IMR-90 (cell line): ENCODE data around the gene GORASP1. TPM values are rescaled to one million over a fixed set of nuclear protein-coding genes. Genes with fewer than 3 reads are reported as not detected.

Source experiments
- ATAC-seq: fragments of 200-7000 bp; cut with Tn5 transposase; 2 replicates; pipeline ENCODE4 v1.9.1; 2020; ENCODE audit warnings: low read depth, mild to moderate bottlenecking, moderate library complexity
- BruUV-seq: library from RNA; stranded (reverse); fragments of 400-500 nt; replicated peaks from 2 replicates; lab custom pipeline; 2021; lab: Mats Ljungman, UMichigan
- CTCF ChIA-PET: fragments of 300-600 bp; formaldehyde crosslinking; extraction: SDS; loops from one replicate; lab custom pipeline; 2021; ENCODE audit warnings: antibody characterized with exemption; lab: Yijun Ruan, JAX
- POLR2A ChIA-PET: fragments of 300-600 bp; sonication (Branson Sonifier 250); formaldehyde crosslinking; loops from one replicate; lab custom pipeline; 2022; ENCODE audit warnings: antibody characterized with exemption; ENCODE audit not compliant: unreplicated experiment; lab: Charles Lee
- DNase-seq: peaks from one replicate; pipeline ENCODE4 v3.0.0; 2013
- H2AFZ ChIP-seq: replicated peaks from 2 replicates; pipeline ENCODE3; 2013; ENCODE audit warnings: low read length, mild to moderate bottlenecking; ENCODE audit not compliant: poor library complexity
- H2AK5ac ChIP-seq: 2 replicates; pipeline ENCODE4 v1.6.1; 2013; ENCODE audit warnings: low read depth, low read length, inconsistent platforms
- H2AK9ac ChIP-seq: replicated peaks from 2 replicates; pipeline ENCODE3; 2013; ENCODE audit warnings: mild to moderate bottlenecking, low read depth, low read length, moderate library complexity; ENCODE audit not compliant: poor library complexity
- H2BK120ac ChIP-seq: 2 replicates; pipeline ENCODE4 v1.6.1; 2013; ENCODE audit warnings: low read depth, low read length, inconsistent platforms
- H2BK15ac ChIP-seq: 3 replicates; pipeline ENCODE4 v1.6.1; 2013; ENCODE audit warnings: low read depth, low read length, inconsistent platforms
- H2BK20ac ChIP-seq: 2 replicates; pipeline ENCODE4 v1.6.1; 2013; ENCODE audit warnings: low read depth, mild to moderate bottlenecking, inconsistent platforms, low read length, moderate library complexity
- H2BK5ac ChIP-seq: 2 replicates; pipeline ENCODE4 v1.6.1; 2013; ENCODE audit warnings: mild to moderate bottlenecking, low read depth, low read length, inconsistent platforms; ENCODE audit not compliant: poor library complexity, severe bottlenecking
- H3K14ac ChIP-seq: replicated peaks from 2 replicates; pipeline ENCODE4 v1.6.1; 2013; ENCODE audit warnings: low read depth, low read length, inconsistent platforms
- H3K18ac ChIP-seq: 2 replicates; pipeline ENCODE4 v1.6.1; 2013; ENCODE audit warnings: low read depth, low read length, control low read depth
- H3K23ac ChIP-seq: 2 replicates; pipeline ENCODE4 v1.6.1; 2013; ENCODE audit warnings: low read depth, low read length, inconsistent platforms
- H3K27ac ChIP-seq: 2 replicates; pipeline ENCODE4 v1.5.1; 2013; ENCODE audit warnings: mild to moderate bottlenecking, control low read depth, low read length; ENCODE audit not compliant: insufficient read depth
- H3K27me3 ChIP-seq: 2 replicates; pipeline ENCODE4 v1.6.1; 2013; ENCODE audit warnings: low read length; ENCODE audit not compliant: control insufficient read depth, insufficient read depth
- H3K36me3 ChIP-seq: 2 replicates; pipeline ENCODE4 v1.6.1; 2013; ENCODE audit warnings: low read length, mixed read lengths; ENCODE audit not compliant: control insufficient read depth, insufficient read depth
- H3K4ac ChIP-seq: 2 replicates; pipeline ENCODE4 v1.6.1; 2013; ENCODE audit warnings: low read depth, low read length, inconsistent platforms
- H3K4me1 ChIP-seq: 2 replicates; pipeline ENCODE4 v1.6.1; 2013; ENCODE audit warnings: low read length, mixed read lengths; ENCODE audit not compliant: control insufficient read depth, insufficient read depth
- H3K4me2 ChIP-seq: 2 replicates; pipeline ENCODE4 v1.6.1; 2013; ENCODE audit warnings: low read depth, mild to moderate bottlenecking, control low read depth, low read length, moderate library complexity
- H3K4me3 ChIP-seq: 2 replicates; pipeline ENCODE4 v1.5.1; 2013; ENCODE audit warnings: low read depth, mild to moderate bottlenecking, control low read depth, low read length, moderate library complexity; ENCODE audit not compliant: insufficient read depth
- H3K56ac ChIP-seq: 2 replicates; pipeline ENCODE4 v1.6.1; 2013; ENCODE audit warnings: low read length, inconsistent platforms; ENCODE audit not compliant: insufficient read depth; ENCODE audit errors: extremely low read depth
- H3K79me1 ChIP-seq, 2 experiments: 2 replicates each; pipeline ENCODE4 v1.6.1; 2013; ENCODE audit warnings: low read length in 2 of 2, inconsistent platforms in 1 of 2, low read depth in 1 of 2
- H3K9ac ChIP-seq: 2 replicates; pipeline ENCODE4 v1.6.1; 2013; ENCODE audit warnings: low read depth, low read length, control low read depth
- H3K9me1 ChIP-seq: 2 replicates; pipeline ENCODE4 v1.6.1; 2013; ENCODE audit warnings: low read length, inconsistent platforms; ENCODE audit not compliant: insufficient read depth
- H3K9me3 ChIP-seq: 2 replicates; pipeline ENCODE4 v1.6.1; 2013; ENCODE audit warnings: low read length; ENCODE audit not compliant: control insufficient read depth, insufficient read depth
- H4K20me1 ChIP-seq: 2 replicates; pipeline ENCODE4 v1.6.1; 2013; ENCODE audit warnings: low read length, inconsistent platforms; ENCODE audit not compliant: insufficient read depth
- H4K5ac ChIP-seq: 2 replicates; pipeline ENCODE4 v1.6.1; 2013; ENCODE audit warnings: mild to moderate bottlenecking, low read depth, low read length, control low read depth
- H4K8ac ChIP-seq, 2 experiments: 2 replicates each; pipeline ENCODE4 v1.6.1; 2013; ENCODE audit warnings: low read depth in 2 of 2, low read length in 2 of 2, control low read depth in 1 of 2, inconsistent platforms in 1 of 2
- H4K91ac ChIP-seq: 2 replicates; pipeline ENCODE4 v1.6.1; 2013; ENCODE audit warnings: low read depth, low read length, inconsistent platforms; ENCODE audit not compliant: insufficient read depth
- BHLHE40 ChIP-seq: fragments of 150-350 bp; IDR thresholded peaks from 2 replicates; pipeline ENCODE4 v1.6.1; 2016; ENCODE audit warnings: mild to moderate bottlenecking, low read depth, low read length
- CEBPB ChIP-seq: IDR thresholded peaks from 2 replicates; pipeline ENCODE4 v1.6.1; 2012; ENCODE audit warnings: low read depth, low read length, improper control_type of control experiment
- CHD1 ChIP-seq: IDR thresholded peaks from 2 replicates; pipeline ENCODE4 v1.6.1; 2012; ENCODE audit warnings: low read depth, low read length, improper control_type of control experiment
- FOS ChIP-seq: fragments of 150-350 bp; IDR thresholded peaks from 2 replicates; pipeline ENCODE4 v1.6.1; 2016; ENCODE audit warnings: low read depth, low read length
- MAFK ChIP-seq: IDR thresholded peaks from 2 replicates; pipeline ENCODE4 v1.6.1; 2012; ENCODE audit warnings: low read depth, low read length, improper control_type of control experiment
- MAZ ChIP-seq: IDR thresholded peaks from 2 replicates; pipeline ENCODE4 v1.6.1; 2012; ENCODE audit warnings: low read depth, mild to moderate bottlenecking, low read length, improper control_type of control experiment, moderate library complexity, borderline replicate concordance
- MXI1 ChIP-seq: IDR thresholded peaks from 2 replicates; pipeline ENCODE4 v1.6.1; 2012; ENCODE audit warnings: low read depth, mild to moderate bottlenecking, low read length, moderate library complexity, borderline replicate concordance
- NFE2L2 ChIP-seq: fragments of 150-350 bp; IDR thresholded peaks from 2 replicates; pipeline ENCODE4 v1.6.1; 2016; ENCODE audit warnings: low read depth, mild to moderate bottlenecking, low read length
- POLR2A ChIP-seq: IDR thresholded peaks from 2 replicates; pipeline ENCODE4 v1.6.1; 2012; ENCODE audit warnings: mild to moderate bottlenecking, low read depth, low read length
- RAD21 ChIP-seq: IDR thresholded peaks from 2 replicates; pipeline ENCODE4 v1.6.1; 2012; ENCODE audit warnings: low read length, improper control_type of control experiment
- RCOR1 ChIP-seq: IDR thresholded peaks from 2 replicates; pipeline ENCODE4 v1.6.1; 2012; ENCODE audit warnings: mild to moderate bottlenecking, low read length, improper control_type of control experiment; ENCODE audit not compliant: insufficient replicate concordance
- RFX5 ChIP-seq: IDR thresholded peaks from 2 replicates; pipeline ENCODE4 v1.8.0; 2012; ENCODE audit warnings: low read depth, mild to moderate bottlenecking, low read length, moderate library complexity
- SMC3 ChIP-seq: fragments of 150-350 bp; IDR thresholded peaks from 2 replicates; pipeline ENCODE4 v1.6.1; 2016; ENCODE audit warnings: low read depth, mild to moderate bottlenecking, antibody characterized with exemption, low read length, moderate library complexity
- WGBS, 2 experiments: methylation state at CpG; one replicate each; pipeline versions ENCODE4 v1.1.5 to v1.1.7; 2013; ENCODE audit warnings: missing lambda C conversion rate in 2 of 2; ENCODE audit not compliant: insufficient read length in 1 of 2; ENCODE audit errors: extremely low coverage in 2 of 2; 5-methylcytosine and 5-hydroxymethylcytosine counted together
- dilution Hi-C: fragments of 300-500 bp; cut with HindIII; formaldehyde crosslinking; loops from one replicate; pipeline ENCODE4 v1.14.3; 2018; ENCODE audit warnings: low sequenced_read_pairs; ENCODE audit not compliant: unreplicated experiment
- in situ Hi-C: fragments of 300-500 bp; cut with MboI; formaldehyde crosslinking; loops from 3 replicates; pipeline ENCODE4 v1.14.3; 2019; ENCODE audit warnings: low sequenced_read_pairs, inconsistent platforms, mixed read lengths
- intact Hi-C: fragments of 100-400 bp; cut with micrococcal nuclease; formaldehyde crosslinking; loops from 2 replicates; pipeline ENCODE4 v1.10.0; 2022
- polyA plus RNA-seq, 3 experiments: library from polyadenylated mRNA; depleted of rRNA; stranded (reverse); fragments of >200 nt; gene quantifications; 2 replicates each; pipeline ENCODE4 v1.2.3, GENCODE V29; 2012; ENCODE audit warnings: low replicate concordance in 1 of 3
- total RNA-seq: library from RNA; depleted of rRNA; stranded (reverse); fragments of >200 nt; gene quantifications from 2 replicates; pipeline ENCODE4 v1.2.3, GENCODE V29; 2012
- TF ChIP-seq, protein P1 (sequence below): conservative IDR thresholded peaks from 2 replicates; pipeline ENCODE4 v1.5.1; 2012; ENCODE audit warnings: mild to moderate bottlenecking, low read depth, low read length, improper control_type of control experiment
- TF ChIP-seq, protein P2 (sequence below): fragments of 150-350 bp; IDR thresholded peaks from 2 replicates; pipeline ENCODE4 v1.6.1; 2016; ENCODE audit warnings: low read depth, mild to moderate bottlenecking, low read length, moderate library complexity, borderline replicate concordance
- TF ChIP-seq, protein P3 (sequence below): fragments of 150-350 bp; IDR thresholded peaks from 2 replicates; pipeline ENCODE4 v1.6.1; 2017; ENCODE audit warnings: mild to moderate bottlenecking, antibody characterized with exemption, low read length, low read depth

GORASP1 gene
- total and polyA plus RNA-seq, 2 of the 4 experiments (the other 2 are of a cell fraction) = 35.0 to 56.6 TPM

DNA sequence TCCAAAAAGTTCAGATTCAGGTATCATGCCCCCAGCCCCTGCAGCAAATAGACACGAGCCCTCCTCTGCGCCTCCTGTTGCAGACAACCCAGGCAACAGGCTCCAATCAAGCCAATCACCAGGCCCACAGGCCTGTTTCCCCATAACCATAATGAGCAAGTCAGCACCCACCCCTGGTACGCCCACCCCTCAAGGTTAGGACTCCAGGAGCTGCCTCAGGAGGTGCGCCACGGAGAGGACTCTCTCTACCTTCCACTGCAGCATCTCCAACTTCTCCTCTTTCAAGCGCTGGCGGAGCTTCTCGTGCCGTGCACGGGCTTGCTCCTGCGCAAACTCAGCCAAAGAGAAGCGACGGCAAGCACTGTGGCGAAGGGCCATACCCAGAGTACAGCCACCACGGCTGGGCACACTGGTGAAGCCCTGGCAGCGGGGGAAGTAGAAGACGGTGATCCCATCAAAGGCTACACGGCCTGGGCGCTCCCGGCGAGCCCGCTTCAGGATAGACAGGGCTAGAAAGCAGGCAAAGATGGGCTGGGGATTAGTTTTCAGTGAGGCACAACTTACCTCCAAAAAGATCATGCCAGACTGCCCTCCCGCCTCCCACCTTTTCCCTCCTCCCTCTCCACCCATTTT, 37.4 kb upstream of the GORASP1 start:
- Histone ChIP-seq H3K4me3 (no peak overlapping the region), H3K9me3 (no peaks in the 10 kb centered on the region), H3K27ac (no peak overlapping the region), H2AK9ac (no peak overlapping the region), H3K36me3 (peaks cover 44% of the 10 kb centered on the region), H4K91ac (no peak overlapping the region), H2BK5ac (no peak overlapping the region), H2AFZ (no peak overlapping the region), H3K14ac (no peak overlapping the region), H2BK120ac (no peak overlapping the region), H4K5ac (no peak overlapping the region), H3K9ac (no peak overlapping the region), H4K8ac (no peak overlapping the region), H3K4ac (no peak overlapping the region), H2AK5ac (no peak overlapping the region), H3K27me3 (no peaks in the 10 kb centered on the region), H3K79me1 (peaks cover 12 to 91% of the 10 kb centered on the region in 2 experiments), H3K4me1 (peaks cover 51% of the 10 kb centered on the region), H3K4me2 (no peak overlapping the region), H3K56ac (no peak overlapping the region), H3K23ac (no peak overlapping the region), H3K18ac (no peak overlapping the region), H4K20me1 (peaks cover 97% of the 10 kb centered on the region), H3K9me1 (peaks cover 46% of the 10 kb centered on the region), H2BK20ac (no peak overlapping the region), H2BK15ac (no peak overlapping the region)
- 100% methylated on average over 4 of the region's 23 CpGs; no CpG with 5 or more reads in 1 of the 2 experiments for WGBS, 2 experiments
- ChIA-PET CTCF (no interaction called here), POLR2A (no interaction called here)
- in situ Hi-C loops (no loop called here), intact Hi-C loops (no loop called here), dilution Hi-C loops (no loop called here)
- no peak for ATAC-seq
- TF ChIP-seq FOS (no peak), RFX5 (no peak), CHD1 (no peak), POLR2A (no peak), MAFK (no peak), NFE2L2 (no peak), SMC3 (no peak), RAD21 (no peak), RCOR1 (no peak), CEBPB (no peak), BHLHE40 (no peak), MAZ (no peak), MXI1 (no peak)
- TF ChIP-seq, protein P1, sequence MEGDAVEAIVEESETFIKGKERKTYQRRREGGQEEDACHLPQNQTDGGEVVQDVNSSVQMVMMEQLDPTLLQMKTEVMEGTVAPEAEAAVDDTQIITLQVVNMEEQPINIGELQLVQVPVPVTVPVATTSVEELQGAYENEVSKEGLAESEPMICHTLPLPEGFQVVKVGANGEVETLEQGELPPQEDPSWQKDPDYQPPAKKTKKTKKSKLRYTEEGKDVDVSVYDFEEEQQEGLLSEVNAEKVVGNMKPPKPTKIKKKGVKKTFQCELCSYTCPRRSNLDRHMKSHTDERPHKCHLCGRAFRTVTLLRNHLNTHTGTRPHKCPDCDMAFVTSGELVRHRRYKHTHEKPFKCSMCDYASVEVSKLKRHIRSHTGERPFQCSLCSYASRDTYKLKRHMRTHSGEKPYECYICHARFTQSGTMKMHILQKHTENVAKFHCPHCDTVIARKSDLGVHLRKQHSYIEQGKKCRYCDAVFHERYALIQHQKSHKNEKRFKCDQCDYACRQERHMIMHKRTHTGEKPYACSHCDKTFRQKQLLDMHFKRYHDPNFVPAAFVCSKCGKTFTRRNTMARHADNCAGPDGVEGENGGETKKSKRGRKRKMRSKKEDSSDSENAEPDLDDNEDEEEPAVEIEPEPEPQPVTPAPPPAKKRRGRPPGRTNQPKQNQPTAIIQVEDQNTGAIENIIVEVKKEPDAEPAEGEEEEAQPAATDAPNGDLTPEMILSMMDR = no peak
- TF ChIP-seq, protein P2, sequence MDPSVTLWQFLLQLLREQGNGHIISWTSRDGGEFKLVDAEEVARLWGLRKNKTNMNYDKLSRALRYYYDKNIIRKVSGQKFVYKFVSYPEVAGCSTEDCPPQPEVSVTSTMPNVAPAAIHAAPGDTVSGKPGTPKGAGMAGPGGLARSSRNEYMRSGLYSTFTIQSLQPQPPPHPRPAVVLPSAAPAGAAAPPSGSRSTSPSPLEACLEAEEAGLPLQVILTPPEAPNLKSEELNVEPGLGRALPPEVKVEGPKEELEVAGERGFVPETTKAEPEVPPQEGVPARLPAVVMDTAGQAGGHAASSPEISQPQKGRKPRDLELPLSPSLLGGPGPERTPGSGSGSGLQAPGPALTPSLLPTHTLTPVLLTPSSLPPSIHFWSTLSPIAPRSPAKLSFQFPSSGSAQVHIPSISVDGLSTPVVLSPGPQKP = no peak
- TF ChIP-seq, protein P3, sequence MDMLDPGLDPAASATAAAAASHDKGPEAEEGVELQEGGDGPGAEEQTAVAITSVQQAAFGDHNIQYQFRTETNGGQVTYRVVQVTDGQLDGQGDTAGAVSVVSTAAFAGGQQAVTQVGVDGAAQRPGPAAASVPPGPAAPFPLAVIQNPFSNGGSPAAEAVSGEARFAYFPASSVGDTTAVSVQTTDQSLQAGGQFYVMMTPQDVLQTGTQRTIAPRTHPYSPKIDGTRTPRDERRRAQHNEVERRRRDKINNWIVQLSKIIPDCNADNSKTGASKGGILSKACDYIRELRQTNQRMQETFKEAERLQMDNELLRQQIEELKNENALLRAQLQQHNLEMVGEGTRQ = no peak
- BruUV-seq = no TSS peak
- no peak for DNase-seq
